Mesodermal cell (in vitro differentiated cells): ENCODE results near the gene DAPP1.

Experiments used
- H3K27ac ChIP-seq: 2 replicates; pipeline ENCODE4 v1.7.0; 2013; ENCODE audit warnings: mild to moderate bottlenecking, low read depth, low read length, moderate library complexity; ENCODE audit not compliant: severe bottlenecking
- H3K36me3 ChIP-seq: 2 replicates; pipeline ENCODE4 v1.7.1; 2013; ENCODE audit warnings: mild to moderate bottlenecking, low read length, moderate library complexity; ENCODE audit not compliant: control insufficient read depth, insufficient read depth
- H3K4me1 ChIP-seq: one replicate; pipeline ENCODE4 v1.7.1; 2013; ENCODE audit warnings: mild to moderate bottlenecking, low read length; ENCODE audit not compliant: insufficient read depth, control insufficient read depth, poor library complexity, severe bottlenecking
- H3K4me3 ChIP-seq: 2 replicates; pipeline ENCODE4 v1.7.0; 2013; ENCODE audit warnings: low read length, control low read depth, mild to moderate bottlenecking; ENCODE audit not compliant: insufficient read depth, poor library complexity, severe bottlenecking; ENCODE audit errors: extremely low read depth
- H3K9me3 ChIP-seq: 2 replicates; pipeline ENCODE4 v1.7.1; 2013; ENCODE audit warnings: mild to moderate bottlenecking, low read length, moderate library complexity; ENCODE audit not compliant: control insufficient read depth
- WGBS, 2 experiments: methylation state at CpG; one replicate each; pipeline ENCODE4 v1.1.5; 2013; ENCODE audit warnings: missing lambda C conversion rate in 2 of 2; ENCODE audit not compliant: insufficient coverage in 2 of 2; 5-methylcytosine and 5-hydroxymethylcytosine counted together

DAPP1 gene

DNA sequence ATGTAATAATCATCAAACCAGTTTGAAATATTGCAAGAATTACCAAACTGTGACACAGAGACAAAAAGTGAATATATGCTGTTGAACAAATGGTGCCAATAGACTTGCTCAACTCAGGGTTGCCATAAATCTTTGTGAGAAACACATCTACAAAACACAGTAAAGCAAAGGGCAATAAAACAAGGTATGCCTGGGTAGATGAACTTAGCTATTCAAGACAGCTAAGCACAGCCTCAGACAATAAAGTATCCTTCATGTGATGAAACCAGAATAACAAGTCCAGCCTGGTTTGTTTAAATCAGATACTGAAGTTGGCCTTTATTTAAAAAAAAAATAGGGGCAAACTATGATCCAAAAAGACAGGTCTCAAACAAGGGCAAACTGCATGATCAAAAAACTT, 58.4 kb downstream of the DAPP1 start:
- Histone ChIP-seq H3K9me3 (no peaks in the 10 kb centered on the region), H3K27ac (no peak overlapping the region), H3K4me3 (no peak overlapping the region), H3K36me3 (peaks cover 17% of the 10 kb centered on the region), H3K4me1 (no peaks in the 10 kb centered on the region)

DNA sequence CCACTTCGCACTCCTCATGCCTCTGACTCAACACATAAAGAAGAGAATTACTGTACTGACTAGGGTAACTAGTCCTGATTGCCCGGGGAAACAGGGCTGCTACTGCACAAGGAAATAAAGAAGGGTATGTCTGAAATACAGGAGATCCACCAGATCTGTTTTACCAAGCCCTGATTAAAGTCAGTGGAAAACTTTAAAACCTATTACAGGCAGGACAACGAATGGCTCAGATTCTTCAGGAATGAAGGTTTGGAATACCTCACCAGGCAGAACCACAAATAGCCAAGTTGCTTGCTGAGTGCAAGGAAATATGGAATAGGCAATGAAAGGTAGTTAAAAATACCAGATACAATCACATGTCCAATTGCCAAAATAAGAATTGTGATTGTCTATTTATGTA, 60.3 kb downstream of the DAPP1 start:
- peaks cover 32% of the 10 kb centered on the region for H3K36me3 ChIP-seq
- H3K27ac ChIP-seq, result no peak overlapping the region
- H3K9me3 ChIP-seq, result no peaks in the 10 kb centered on the region
- H3K4me1 ChIP-seq, result no peaks in the 10 kb centered on the region
- WGBS, 2 experiments, result 100% methylated on average over 1 to 2 of the region's 3 CpGs
- no peak overlapping the region for H3K4me3 ChIP-seq

DNA sequence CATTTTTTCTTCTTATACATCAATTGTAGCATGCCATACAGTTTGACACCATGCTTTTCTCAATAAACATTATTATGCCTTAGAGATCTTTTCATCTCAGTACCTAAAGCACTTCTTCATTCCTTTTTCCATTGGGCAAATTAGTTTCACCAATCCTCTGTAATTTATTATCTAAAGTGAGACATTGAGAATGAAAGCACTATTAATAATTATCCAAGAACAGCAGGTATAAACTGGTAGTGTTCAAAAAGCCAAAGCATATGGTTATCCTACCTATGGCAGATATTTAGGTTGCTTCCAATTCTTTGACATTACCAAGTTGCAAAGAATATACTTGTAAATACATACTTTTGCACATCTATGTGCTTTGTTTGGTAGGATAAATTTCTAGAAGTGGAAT, 62.0 kb downstream of the DAPP1 start:
- H3K9me3 ChIP-seq, result no peaks in the 10 kb centered on the region
- no peak overlapping the region for H3K27ac ChIP-seq
- no peaks in the 10 kb centered on the region for H3K4me1 ChIP-seq
- no peak overlapping the region for H3K4me3 ChIP-seq
- peaks cover 37% of the 10 kb centered on the region for H3K36me3 ChIP-seq

DNA sequence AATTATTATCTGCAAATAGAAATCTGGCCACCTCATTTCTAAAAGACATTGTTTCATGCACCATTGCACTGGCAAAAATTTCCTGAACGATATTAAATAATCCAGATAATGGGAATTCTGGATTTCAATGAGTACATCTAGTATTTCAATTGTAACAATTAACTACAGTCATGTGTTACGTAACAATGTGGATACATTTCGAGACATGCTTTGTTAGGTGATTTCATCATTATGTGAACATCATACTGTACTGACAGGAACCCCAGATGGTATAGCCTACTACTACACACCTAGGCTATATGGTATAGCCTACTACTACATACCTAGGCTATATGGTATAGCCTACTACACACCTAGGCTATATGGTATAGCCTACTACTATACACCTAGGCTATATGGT, 62.8 kb downstream of the DAPP1 start:
- no peaks in the 10 kb centered on the region for H3K4me1 ChIP-seq
- H3K9me3 ChIP-seq, result no peaks in the 10 kb centered on the region
- H3K27ac ChIP-seq, result no peak overlapping the region
- no peak overlapping the region for H3K4me3 ChIP-seq
- H3K36me3 ChIP-seq, result peaks cover 40% of the 10 kb centered on the region
- no CpG with 5 or more reads among the region's 3 CpGs for WGBS, 2 experiments

DNA sequence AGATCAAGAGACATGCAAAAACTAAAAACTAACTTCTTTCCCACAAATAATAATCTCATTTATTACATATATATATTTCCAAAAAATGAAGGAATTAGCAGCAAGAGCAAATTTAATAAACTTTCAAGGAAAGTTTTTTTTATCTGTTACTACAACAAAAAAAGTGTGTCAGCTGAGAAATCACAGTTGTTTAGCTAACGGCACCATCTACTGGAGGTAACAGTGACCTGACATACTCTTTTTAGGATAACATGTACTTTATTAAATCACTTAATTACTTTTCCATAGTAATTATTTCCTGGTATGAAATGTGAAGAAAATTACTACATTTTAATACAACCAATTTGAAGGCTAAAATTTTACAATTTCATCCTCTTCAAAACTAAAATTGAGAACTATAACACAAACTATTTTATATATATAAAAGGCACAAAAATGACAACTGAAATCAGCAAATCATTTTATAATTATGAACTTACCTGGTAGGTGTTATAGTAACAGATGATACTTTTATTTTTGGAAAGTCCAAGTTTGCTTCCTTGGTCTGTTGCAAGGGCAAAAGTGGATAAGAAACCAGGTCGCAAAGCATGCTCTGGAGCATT, 68.5 kb downstream of the DAPP1 start:
- Histone ChIP-seq H3K4me3 (no peak overlapping the region), H3K4me1 (no peaks in the 10 kb centered on the region), H3K27ac (no peak overlapping the region), H3K36me3 (peaks cover 22% of the 10 kb centered on the region), H3K9me3 (no peaks in the 10 kb centered on the region)
- 100% methylated on average over 1 of the region's 2 CpGs; no CpG with 5 or more reads in 1 of the 2 experiments for WGBS, 2 experiments

DNA sequence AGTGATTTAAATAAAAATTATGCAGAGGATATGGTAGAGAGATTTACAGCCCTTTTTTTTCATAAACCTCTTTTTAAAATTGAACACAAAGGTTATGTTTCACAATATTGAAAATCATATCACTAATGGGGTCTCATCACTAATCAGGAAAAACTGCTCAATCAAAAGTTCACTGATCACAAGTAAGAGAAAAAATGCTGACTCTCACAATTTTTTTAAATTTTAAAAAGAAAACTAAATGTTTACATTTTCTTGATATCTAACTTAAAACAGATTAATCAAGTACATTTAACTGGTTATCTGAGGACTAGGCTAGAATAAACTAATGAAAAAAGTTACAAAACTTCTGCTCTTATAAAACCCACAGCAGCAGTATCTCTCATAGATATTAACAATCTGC, 69.1 kb downstream of the DAPP1 start:
- peaks cover 17% of the 10 kb centered on the region for H3K36me3 ChIP-seq
- no peaks in the 10 kb centered on the region for H3K9me3 ChIP-seq
- no peaks in the 10 kb centered on the region for H3K4me1 ChIP-seq
- H3K27ac ChIP-seq, result no peak overlapping the region
- no peak overlapping the region for H3K4me3 ChIP-seq

DNA sequence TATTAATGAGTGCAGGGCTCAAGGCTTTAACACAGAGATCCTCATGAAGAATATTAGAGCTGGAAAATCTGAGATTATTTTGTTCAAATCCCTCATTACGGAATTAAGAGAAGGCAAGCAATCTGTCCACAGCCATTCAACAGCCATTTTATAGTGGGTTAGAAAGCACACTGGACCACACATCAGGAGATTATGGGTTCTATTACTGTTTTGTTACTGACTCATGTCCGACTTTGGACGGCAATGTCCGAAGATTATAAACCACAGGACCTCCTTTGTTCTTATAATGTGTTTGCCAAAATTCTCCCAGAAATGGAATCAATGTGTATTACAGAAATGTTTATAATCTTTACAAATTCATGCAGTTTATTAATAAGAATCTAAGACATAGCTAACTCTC, 69.5 kb downstream of the DAPP1 start:
- H3K36me3 ChIP-seq, result peaks cover 15% of the 10 kb centered on the region
- no peak overlapping the region for H3K27ac ChIP-seq
- 100% methylated on average over 1 of the region's 4 CpGs; no CpG with 5 or more reads in 1 of the 2 experiments for WGBS, 2 experiments
- no peaks in the 10 kb centered on the region for H3K4me1 ChIP-seq
- no peaks in the 10 kb centered on the region for H3K9me3 ChIP-seq
- H3K4me3 ChIP-seq, result no peak overlapping the region

DNA sequence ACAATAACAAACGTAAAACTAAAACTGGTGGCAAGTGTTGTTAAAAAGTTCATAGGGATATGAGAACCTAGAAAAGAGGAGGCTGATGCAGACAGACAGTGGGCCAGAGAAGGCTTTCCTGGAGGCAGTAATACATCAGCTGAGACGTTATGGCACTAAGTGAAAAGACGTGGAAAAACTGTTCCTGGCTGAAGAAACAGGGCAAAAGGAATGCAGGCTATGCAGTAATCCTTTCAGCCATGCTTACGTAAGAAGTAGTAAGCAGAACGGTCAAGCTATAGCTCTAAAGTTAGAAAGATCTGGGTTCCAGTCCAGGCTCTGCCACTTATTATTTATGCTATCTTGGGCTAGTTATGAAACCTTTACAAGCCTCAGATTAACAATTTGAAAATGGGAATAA, 71.2 kb downstream of the DAPP1 start:
- H3K4me3 ChIP-seq, result no peak overlapping the region
- H3K9me3 ChIP-seq, result no peaks in the 10 kb centered on the region
- no peaks in the 10 kb centered on the region for H3K4me1 ChIP-seq
- peaks cover 9% of the 10 kb centered on the region for H3K36me3 ChIP-seq
- no peak overlapping the region for H3K27ac ChIP-seq
- 91 to 93% methylated on average over 4 of the region's 5 CpGs for WGBS, 2 experiments

DNA sequence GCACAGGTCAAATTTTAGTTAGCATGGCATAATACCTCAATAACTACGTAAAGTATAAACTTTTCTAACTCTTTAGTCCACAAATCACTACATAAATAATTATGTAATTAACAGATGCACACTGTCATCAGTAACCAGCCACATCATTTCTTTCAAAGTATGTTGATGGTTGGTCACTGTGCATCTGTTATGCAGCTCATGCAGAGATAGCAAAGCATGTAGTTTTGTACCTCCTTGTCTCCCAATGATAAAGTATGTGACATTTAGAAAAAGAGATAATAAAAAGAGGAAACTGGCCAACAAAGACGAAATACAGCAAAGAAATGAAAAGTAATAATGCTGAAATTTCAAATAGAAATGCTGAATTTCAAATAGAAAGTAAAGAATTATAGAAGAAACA, 74.7 kb downstream of the DAPP1 start:
- 86% methylated on average over 2 of the region's 2 CpGs; no CpG with 5 or more reads in 1 of the 2 experiments for WGBS, 2 experiments
- H3K4me3 ChIP-seq, result no peak overlapping the region

DNA sequence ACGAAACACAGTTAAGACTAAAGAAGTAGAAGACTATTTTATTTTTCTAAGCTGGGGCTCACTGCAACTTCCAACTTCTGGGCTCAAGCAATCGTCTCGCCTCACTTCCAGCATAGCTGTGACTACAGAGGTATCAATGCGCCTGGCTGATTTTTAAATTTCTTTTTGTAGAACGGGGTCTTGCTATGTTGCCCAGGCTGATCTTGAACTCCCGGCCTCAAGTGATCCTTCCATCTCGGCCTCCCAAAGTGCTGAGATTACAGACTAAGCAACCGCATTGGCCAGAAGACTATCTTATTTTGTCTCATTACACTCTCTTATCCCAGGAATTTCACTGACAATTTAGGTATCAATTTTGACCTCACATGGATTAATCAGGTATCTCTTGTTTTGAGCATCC, 76.4 kb downstream of the DAPP1 start:
- 94 to 97% methylated on average over 7 to 8 of the region's 8 CpGs for WGBS, 2 experiments
- Histone ChIP-seq H3K9me3 (no peaks in the 10 kb centered on the region), H3K4me3 (peak overlapping the region; percentile 75), H3K36me3 (peaks cover 4% of the 10 kb centered on the region), H3K27ac (no peak overlapping the region), H3K4me1 (no peaks in the 10 kb centered on the region)

More for the DNA sequence above, 74.7 kb downstream of the DAPP1 start:
- Histone ChIP-seq H3K27ac (no peak overlapping the region), H3K36me3 (peaks cover 4% of the 10 kb centered on the region), H3K4me1 (no peaks in the 10 kb centered on the region), H3K9me3 (no peaks in the 10 kb centered on the region)

DNA sequence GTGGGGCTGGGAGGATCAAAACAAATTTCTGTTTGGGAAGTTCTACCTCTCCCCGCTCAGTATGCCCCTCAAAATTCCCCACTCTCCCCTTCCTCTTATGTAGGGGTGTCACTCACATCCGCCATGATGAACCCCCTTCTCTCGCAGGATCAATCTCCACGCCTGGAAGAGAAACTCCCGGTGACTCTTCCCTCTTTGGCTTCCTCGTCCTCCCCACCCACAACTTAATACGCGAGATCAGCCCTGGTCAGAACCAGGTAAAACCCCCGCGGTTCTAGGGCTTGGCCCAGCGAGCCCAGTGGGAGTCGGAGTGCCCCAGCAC, 77.2 kb downstream of the DAPP1 start:
- WGBS, 2 experiments, result 1 to 2% methylated on average over 9 to 10 of the region's 12 CpGs
- H3K4me1 ChIP-seq, result no peaks in the 10 kb centered on the region
- H3K36me3 ChIP-seq, result peaks cover 4% of the 10 kb centered on the region
- no peaks in the 10 kb centered on the region for H3K9me3 ChIP-seq
- peak overlapping the region; percentile 79 for H3K27ac ChIP-seq
- H3K4me3 ChIP-seq, result peak overlapping the region; percentile 75
